ENCODE results near the gene TRIM47. TPM values are rescaled to one million over a fixed set of nuclear protein-coding genes. Genes with fewer than 3 reads are reported as not detected.

TRIM47 gene
- total RNA-seq, 1 experiment from 2014 or later, result 25.7 TPM

- Mint-ChIP-seq H3K27ac (ENCODE audit: low read depth, unreplicated experiment) (no peak overlapping the region), H3K36me3 (ENCODE audit: insufficient read depth, unreplicated experiment) (peaks cover 20% of the 10 kb centered on the region), H3K4me1 (ENCODE audit: insufficient read depth, unreplicated experiment) (no peaks in the 10 kb centered on the region), H3K9me3 (ENCODE audit: unreplicated experiment) (no peaks in the 10 kb centered on the region), H3K4me3 (ENCODE audit: unreplicated experiment) (no peak overlapping the region), H3K27me3 (ENCODE audit: insufficient read depth, unreplicated experiment) (no peaks in the 10 kb centered on the region)
- ChIA-PET CTCF (interaction anchor here (0.6 to 0.8 kb wide), 2 partner anchors 16 to 1131 kb away, joined by 4 read pairs; partner anchors contain the start of gene MRPL38), POLR2A (no interaction called here)
- BruUV-seq (replicated peaks), result no TSS peak
- intact Hi-C loops (cut with micrococcal nuclease), result no loop called here
- TF ChIP-seq CTCF (IDR thresholded peaks at IDR 0.05; ENCODE audit: unreplicated experiment), result no peak
- DNase-seq (ENCODE audit: unreplicated experiment), result no peak
Measured at GRCh38 chr17:75921596-75921995, 43.2 kb upstream of the TRIM47 start.

GRCh38 chr17:75920045-75920560, 41.7 kb upstream of the TRIM47 start:
- Mint-ChIP-seq H3K36me3 (ENCODE audit: insufficient read depth, unreplicated experiment) (peaks cover 20% of the 10 kb centered on the region), H3K4me3 (ENCODE audit: unreplicated experiment) (no peak overlapping the region), H3K9me3 (ENCODE audit: unreplicated experiment) (no peaks in the 10 kb centered on the region), H3K27ac (ENCODE audit: low read depth, unreplicated experiment) (no peak overlapping the region), H3K4me1 (ENCODE audit: insufficient read depth, unreplicated experiment) (no peaks in the 10 kb centered on the region), H3K27me3 (ENCODE audit: insufficient read depth, unreplicated experiment) (no peaks in the 10 kb centered on the region)
- TF ChIP-seq CTCF (IDR thresholded peaks at IDR 0.05; ENCODE audit: unreplicated experiment), result no peak
- intact Hi-C loops (cut with micrococcal nuclease), result no loop called here
- BruUV-seq (replicated peaks), result no TSS peak
- ChIA-PET POLR2A (interaction anchor here (0.6 to 1.3 kb wide), 4 partner anchors 10 to 933 kb away, joined by 3 to 4 read pairs (median 4); partner anchors contain the start of gene CDR2L), CTCF (interaction anchor here (0.6 to 2.0 kb wide), 2 partner anchors 16 to 85 kb away, joined by 3 to 8 read pairs; no protein-coding TSS in a partner anchor)
- no peak for DNase-seq (ENCODE audit: unreplicated experiment)

- no peaks in the 10 kb centered on the region for H3K27me3 Mint-ChIP-seq (ENCODE audit: insufficient read depth, unreplicated experiment)
- POLR2A ChIA-PET, result interaction anchor here (1.2 to 1.3 kb wide), 3 partner anchors 10 to 14 kb away, joined by 3 to 4 read pairs (median 4); no protein-coding TSS in a partner anchor
Measured at GRCh38 chr17:75919611-75920010, 41.2 kb upstream of the TRIM47 start.

More at GRCh38 chr17:75919611-75920010, 41.2 kb upstream of the TRIM47 start:
- DNase-seq (ENCODE audit: unreplicated experiment), result no peak
- BruUV-seq (replicated peaks), result no TSS peak
- CTCF ChIA-PET, result interaction anchor here (0.6 to 2.0 kb wide), 2 partner anchors 17 to 86 kb away, joined by 3 to 8 read pairs; no protein-coding TSS in a partner anchor
- Mint-ChIP-seq H3K4me3 (ENCODE audit: unreplicated experiment) (no peak overlapping the region), H3K9me3 (ENCODE audit: unreplicated experiment) (no peaks in the 10 kb centered on the region), H3K36me3 (ENCODE audit: insufficient read depth, unreplicated experiment) (peaks cover 20% of the 10 kb centered on the region), H3K4me1 (ENCODE audit: insufficient read depth, unreplicated experiment) (no peaks in the 10 kb centered on the region), H3K27ac (ENCODE audit: low read depth, unreplicated experiment) (no peak overlapping the region)
- TF ChIP-seq CTCF (IDR thresholded peaks at IDR 0.05; ENCODE audit: unreplicated experiment), result no peak
- intact Hi-C loops (cut with micrococcal nuclease), result no loop called here
